Muscle of arm (tissue), 14 donors: Measurements from ENCODE around the gene ZDHHC16. TPM values are rescaled to one million over a fixed set of nuclear protein-coding genes. Genes with fewer than 3 reads are reported as not detected.
A peak's percentile ranks its signal among the peaks of the same experiment; 100 is the strongest.
"Not testable (repeated sequence)": the region's sequence is repeated elsewhere in the genome, so short reads cannot be mapped to it uniquely, and the experiment has no call there.

Experiments used
- DNase-seq: peaks from one replicate; pipeline ENCODE4 v3.0.0-alpha.2; 2013
- long read RNA-seq, 11 donors: transcript quantifications; one replicate each; lab custom pipeline, GENCODE V29; 2026
- polyA plus RNA-seq, 12 donors: library from polyadenylated mRNA; unstranded; fragments of 120-200 nt; gene quantifications; one replicate each; pipeline ENCODE4 v1.2.1, GENCODE V29; 2013; ENCODE audit not compliant: insufficient read length in 12 of 12

The ZDHHC16 gene
- polyA plus RNA-seq = 10 to 100 TPM in 11 of 12 donors, not detected in 1; 23.8 to 39.9 (median 30.6) TPM
- long read RNA-seq, donor 1, transcript ZDHHC16-206 (11 exons, 1,798 nt) = major isoform, 5 of 13 reads
- long read RNA-seq, donor 1, partial matches to known transcripts = 0 of 13 reads
- long read RNA-seq, donor 1, other reads (novel, unspliced or antisense) = 0 of 13 reads
- long read RNA-seq, donor 2, partial matches to known transcripts = 39 of 48 reads
- long read RNA-seq, donor 2, other reads (novel, unspliced or antisense) = 0 of 48 reads
- long read RNA-seq, donor 3, partial matches to known transcripts = 0 of 5 reads
- long read RNA-seq, donor 3, other reads (novel, unspliced or antisense) = 0 of 5 reads
- long read RNA-seq, donor 4, partial matches to known transcripts = 0 of 5 reads
- long read RNA-seq, donor 4, other reads (novel, unspliced or antisense) = 0 of 5 reads
- long read RNA-seq, donor 5 = 0 reads
- long read RNA-seq, donor 6, partial matches to known transcripts = 24 of 27 reads
- long read RNA-seq, donor 6, other reads (novel, unspliced or antisense) = 0 of 27 reads
- long read RNA-seq, donor 7, partial matches to known transcripts = 0 of 5 reads
- long read RNA-seq, donor 7, other reads (novel, unspliced or antisense) = 0 of 5 reads
- long read RNA-seq, donor 8, partial matches to known transcripts = 5 of 12 reads
- long read RNA-seq, donor 8, other reads (novel, unspliced or antisense) = 0 of 12 reads
- long read RNA-seq, donor 9 = 0 reads
- long read RNA-seq, donor 10, partial matches to known transcripts = 7 of 11 reads
- long read RNA-seq, donor 10, other reads (novel, unspliced or antisense) = 0 of 11 reads
- long read RNA-seq, donor 11, partial matches to known transcripts = 0 of 6 reads
- long read RNA-seq, donor 11, other reads (novel, unspliced or antisense) = 0 of 6 reads

DNA sequence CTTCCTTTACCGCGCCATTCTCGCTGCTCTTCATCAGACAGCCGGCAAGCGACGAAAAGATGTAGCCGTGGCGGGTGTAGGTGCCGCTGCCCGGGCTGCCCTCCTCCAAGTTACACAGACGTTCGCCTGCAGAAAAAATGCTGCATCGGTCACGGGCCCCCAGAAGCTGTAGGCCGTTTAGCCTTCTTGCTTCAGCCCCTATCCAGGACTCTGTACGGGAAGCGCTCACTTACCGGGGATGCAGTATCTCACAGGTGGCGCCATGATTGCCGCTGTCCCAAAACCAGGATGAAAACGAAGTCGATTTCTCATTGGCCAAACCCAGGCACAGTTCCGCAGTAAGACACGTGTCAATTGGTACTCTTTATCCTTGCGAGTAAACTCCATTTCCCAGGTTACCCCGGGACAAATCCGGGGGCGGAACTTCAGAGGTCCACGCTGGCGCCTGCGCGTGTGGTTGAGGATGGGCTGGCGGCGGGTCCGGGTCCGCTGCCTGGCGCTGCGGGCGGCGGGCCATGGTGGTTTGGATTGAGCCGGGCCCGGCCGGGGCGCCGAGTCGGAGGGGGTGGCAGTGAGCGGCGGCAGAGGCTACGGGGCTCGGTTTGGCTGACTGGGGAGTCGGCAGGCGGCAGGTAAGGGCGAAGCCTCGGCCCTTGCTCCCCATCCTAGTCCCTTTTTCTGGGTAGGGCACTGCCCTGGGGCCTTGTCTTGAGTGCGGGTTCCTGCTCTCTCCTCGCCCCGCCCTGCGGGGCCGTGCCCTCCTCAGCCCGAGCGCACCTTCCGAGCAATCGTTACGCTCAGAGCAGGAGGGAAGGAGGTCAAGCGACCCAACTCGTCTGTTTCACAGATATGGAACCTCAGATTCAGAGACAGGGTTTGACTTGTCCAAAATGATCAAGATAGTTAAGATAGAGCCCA, at the start of gene ZDHHC16, which contains the start of gene EXOSC1:
ZDHHC16 (plus strand) TSS at position 454 of the 918 bp plus-strand sequence. CDS start 5,501 bp downstream, outside the sequence.
EXOSC1 (minus strand) TSS at position 285 of the 918 bp plus-strand sequence; CDS start at position 264, 21 bp downstream.
- DNase-seq = peak; percentile 95

DNA sequence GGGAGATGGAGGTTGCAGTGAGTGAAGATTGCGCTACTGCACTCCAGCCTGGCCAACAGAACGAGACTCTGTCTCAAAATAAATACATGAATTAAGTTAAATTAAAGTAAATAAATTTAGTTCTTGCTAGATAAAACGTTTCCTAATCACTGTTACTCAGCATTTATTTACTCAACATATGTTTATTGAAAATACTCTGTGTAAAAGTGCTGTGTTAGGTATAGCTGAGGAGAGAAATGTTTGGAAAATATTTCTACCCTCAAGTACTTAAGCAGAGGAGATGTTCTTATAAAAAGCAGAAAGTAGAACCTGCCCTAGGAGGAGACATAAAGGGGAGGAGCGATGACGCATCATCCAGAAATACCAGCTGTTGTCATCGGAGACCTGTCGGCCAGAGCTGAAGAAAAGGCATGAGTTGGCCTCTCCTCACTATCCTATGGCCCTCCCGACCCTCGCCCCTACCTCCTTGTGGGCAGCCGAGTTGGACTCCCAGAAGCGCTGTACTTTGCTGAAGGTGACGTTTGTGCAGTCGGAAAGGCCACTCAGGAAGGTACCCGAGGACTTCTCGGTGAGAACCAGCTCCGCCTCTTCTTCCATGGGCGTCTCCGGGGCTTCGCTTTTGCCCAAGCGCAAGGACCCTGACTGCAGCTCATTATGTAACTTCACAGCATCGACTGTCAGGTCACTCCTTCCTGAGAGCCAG, 46.0 kb upstream of the ZDHHC16 start:
- no peak for DNase-seq

- peak; percentile 96 for DNase-seq
Measured at GRCh38 chr10:97400665-97401454, 45.1 kb upstream of the ZDHHC16 start, which contains the start of gene RRP12. Gene RRP12 (minus strand): TSS chr10:97401340. CDS start chr10:97401231, 109 bp downstream.

- DNase-seq = no peak
Measured at GRCh38 chr10:97401455-97401919, 44.5 kb upstream of the ZDHHC16 start.

GRCh38 chr10:97404044-97404443, 41.9 kb upstream of the ZDHHC16 start:
- no peak for DNase-seq

DNA sequence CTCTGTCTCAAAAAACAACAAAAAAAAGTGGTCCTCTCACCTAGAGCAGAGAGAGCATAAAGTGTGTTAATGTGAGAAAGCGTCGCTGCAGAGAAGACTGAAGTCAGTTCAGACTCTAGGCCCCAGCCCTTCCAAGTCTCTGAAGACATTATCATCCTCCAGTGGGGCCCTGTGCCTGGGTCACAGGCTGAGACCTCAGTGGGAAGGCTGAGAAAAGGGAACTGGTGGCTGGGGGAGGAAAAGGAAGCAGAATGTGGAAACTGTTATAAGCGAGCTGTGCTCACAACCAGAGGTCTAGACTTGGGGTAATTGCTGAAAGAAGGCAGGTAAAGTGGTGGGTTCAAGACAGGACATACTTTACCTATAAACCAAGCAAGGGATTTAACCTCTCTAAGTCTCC, 39.9 kb upstream of the ZDHHC16 start:
- DNase-seq = no peak

- not testable (repeated sequence) for DNase-seq
Measured at GRCh38 chr10:97406483-97406882, 39.5 kb upstream of the ZDHHC16 start.

DNA sequence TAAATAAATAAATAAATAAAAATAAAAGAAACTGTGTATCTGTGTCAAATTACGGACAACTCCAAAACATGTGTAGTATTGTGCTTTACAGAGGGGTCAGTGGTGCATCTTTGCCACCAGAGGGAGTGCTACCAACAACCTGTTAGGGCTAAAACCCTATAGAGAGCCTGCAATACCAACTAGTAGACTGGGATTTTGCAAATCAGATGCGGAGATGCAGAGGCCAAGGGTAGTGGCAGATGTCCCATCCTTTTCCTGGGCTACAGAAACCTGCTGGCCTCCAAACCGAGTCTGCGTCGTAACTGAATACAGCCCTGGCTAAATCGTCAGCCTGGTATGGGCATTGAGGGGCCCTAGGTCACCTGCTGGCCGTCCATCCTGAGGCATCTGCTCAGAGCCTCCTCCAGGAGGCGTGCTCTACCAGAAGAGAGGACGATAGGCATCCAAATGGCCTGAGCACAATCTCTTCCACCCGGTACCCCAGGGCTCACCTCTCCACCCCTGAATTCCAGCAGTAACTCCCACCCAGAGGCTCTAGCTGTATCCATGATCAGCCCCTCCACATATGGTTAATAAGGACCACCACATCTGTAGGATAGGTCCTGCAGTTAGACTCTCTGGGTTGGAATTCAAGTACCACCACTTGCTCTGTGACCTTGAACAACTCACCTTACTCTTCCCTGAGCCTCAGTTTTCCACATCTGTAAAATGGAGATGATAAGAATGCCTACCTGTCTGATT, 38.6 kb upstream of the ZDHHC16 start:
- peak; percentile 71 for DNase-seq

- no peak for DNase-seq
Measured at GRCh38 chr10:97407952-97408248, 38.1 kb upstream of the ZDHHC16 start.

GRCh38 chr10:97408496-97408992, 37.4 kb upstream of the ZDHHC16 start:
- no peak for DNase-seq

DNA sequence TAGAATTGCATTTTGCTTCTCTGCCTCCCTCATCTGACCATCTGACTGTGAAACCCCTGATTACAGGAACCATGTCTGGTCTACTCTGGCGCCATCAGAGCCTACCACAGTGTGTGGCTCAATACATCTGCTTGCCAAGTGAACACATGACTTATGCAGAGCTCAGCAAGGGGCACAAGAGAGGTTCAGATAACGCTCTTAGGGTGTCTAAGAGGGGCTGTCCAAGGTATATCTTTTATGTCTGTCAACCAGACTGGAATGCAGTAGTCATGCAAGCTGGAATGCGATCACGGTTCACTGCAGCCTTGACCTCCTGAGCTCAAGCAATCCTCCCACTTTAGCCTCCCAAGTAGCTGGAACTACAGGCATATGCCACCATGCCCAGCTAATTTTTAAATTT, 34.6 kb upstream of the ZDHHC16 start:
- no peak for DNase-seq

GRCh38 chr10:97412891-97413304, 33.1 kb upstream of the ZDHHC16 start:
- no peak for DNase-seq

DNA sequence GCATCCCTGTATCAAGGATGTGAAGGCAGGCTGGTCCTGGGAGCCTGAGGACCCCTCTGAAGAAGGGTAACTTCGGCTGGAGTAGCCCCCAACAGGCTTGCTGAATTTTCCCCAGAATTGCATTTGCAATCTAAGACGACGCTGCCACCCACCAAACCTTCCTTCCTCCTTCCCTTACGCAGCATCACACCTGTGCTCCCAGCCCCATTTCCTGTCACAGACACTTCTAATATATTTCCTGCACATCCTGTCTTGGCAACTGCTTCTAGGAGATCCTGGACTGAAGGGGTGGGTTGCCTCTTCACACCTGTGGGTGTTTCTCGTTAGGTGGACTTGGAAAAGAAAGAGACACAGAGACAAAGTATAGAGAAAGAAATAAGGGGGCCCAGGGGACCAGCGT, 29.4 kb upstream of the ZDHHC16 start:
- DNase-seq = no peak

DNA sequence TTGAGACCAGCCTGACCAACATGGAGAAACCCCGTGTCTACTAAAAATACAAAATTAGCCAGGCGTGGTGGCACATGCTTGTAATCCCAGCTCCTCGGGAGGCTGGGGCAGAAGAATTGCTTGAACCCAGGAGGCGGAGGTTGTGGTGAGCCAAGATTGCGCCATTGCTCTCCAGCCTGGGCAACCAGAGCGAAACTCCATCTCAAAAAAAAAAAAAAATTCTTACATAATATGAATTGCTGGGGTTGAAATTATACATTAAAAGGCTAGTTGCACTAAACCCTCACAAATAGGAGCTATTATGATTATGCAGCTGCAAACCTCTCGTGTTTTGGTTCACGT, 22.2 kb upstream of the ZDHHC16 start:
- DNase-seq = not testable (repeated sequence)

GRCh38 chr10:97425964-97426775, 19.8 kb upstream of the ZDHHC16 start, which contains the start of gene PGAM1:
Gene PGAM1 (plus strand): TSS chr10:97426191. CDS start chr10:97426308, 117 bp downstream.
- peak; percentile 98 for DNase-seq

DNA sequence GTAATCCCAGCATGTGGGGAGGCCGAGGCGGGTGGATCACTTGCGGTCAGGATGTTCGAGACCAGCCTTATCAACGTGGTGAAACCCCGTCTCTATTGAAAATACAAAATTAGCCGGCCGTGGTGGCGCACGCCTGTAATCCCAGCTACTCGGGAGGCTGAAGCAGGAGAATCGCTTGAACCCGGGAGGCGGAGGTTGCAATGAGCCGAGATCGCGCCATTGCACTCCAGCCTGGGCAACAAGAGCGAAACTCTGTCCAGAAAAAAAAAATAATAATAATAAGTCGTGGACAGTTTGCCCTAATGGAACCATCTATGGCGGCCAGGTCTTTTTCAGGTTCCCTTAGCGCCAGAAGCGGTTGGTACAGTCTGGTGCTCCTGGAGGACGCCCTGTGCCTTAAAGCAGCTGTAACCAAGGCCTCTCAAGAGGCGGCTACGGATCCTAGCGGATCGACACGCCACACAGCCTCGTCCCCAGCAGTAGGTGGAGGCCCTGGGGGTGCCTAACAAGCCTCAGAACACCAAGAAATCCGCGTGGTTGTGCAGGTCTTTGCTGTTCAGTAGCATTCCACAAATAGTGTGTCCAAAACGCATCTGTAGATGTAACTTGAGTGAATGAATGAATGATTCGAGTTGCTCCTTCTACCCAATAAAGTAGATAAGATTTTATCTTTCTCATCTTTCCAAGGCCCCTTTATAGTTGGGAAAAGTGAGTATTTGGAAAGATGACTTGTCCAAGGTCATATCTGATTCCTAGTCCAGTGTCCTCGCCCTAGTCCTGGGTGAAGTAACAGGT, 19.0 kb upstream of the ZDHHC16 start:
- DNase-seq = no peak

DNA sequence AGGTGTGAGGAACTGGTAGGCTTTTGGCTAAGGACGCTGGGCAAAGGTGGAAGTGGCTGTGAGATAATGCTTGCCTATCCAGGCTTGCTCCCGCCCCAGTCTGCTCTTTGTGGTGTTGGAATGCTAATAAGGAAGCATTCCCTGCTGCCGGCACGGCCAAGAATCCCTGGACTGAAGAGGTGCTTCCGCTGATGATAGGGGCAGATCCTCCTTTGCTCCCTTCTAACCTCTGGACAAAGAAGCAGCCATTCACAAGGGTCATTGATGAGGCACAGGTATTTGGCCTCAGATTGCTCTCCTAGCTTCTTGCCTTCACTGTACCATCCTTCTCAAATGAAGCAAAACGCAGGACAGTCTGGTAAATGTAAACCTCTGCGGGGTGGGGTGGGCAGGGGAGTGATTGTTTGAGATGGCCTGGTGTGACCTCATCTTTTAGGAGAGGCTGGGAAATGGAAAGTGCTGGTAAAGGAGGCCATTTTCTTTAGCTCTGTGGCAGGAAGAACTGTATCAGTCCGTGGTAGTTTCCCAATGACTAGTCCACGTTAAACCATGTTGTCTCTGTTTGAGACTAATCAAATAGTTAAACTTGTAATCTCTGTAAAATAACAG, 18.3 kb upstream of the ZDHHC16 start:
- no peak for DNase-seq
